ENCODE results near the gene TMEM141.
"Not testable (repeated sequence)": the region's sequence is repeated elsewhere in the genome, so short reads cannot be mapped to it uniquely, and the experiment has no call there.

The TMEM141 gene

DNA sequence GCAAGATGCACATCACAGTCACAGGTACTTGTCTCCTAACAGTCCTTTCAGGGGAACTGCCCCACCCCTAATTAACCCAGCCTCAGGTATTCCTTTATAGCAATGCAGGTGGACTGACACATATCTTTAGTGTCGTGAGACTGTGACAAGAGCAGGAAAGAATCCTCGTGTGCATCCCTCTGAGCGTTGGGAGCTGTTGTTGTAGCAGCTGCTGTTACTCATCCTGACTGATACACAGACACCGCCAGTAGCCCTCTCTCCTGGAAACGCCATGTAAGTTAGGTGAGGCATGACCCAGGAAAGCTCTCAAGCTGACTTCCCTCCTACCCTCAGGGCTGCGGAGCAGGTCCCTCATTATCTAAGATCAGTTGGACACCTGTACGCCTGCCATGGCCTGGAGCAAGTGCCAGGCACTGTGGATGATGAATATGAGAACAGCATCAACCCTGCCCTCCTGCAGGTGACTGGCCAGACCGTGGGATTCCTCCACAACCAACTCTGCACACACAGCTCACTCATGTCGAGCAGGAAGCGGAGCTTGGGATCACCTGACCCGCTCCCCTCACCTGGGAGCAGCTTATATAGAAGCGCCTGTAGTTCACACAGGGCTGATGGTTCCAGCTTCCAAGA lies 16.6 kb upstream of the TMEM141 start:
- no peak for DNase-seq

DNA sequence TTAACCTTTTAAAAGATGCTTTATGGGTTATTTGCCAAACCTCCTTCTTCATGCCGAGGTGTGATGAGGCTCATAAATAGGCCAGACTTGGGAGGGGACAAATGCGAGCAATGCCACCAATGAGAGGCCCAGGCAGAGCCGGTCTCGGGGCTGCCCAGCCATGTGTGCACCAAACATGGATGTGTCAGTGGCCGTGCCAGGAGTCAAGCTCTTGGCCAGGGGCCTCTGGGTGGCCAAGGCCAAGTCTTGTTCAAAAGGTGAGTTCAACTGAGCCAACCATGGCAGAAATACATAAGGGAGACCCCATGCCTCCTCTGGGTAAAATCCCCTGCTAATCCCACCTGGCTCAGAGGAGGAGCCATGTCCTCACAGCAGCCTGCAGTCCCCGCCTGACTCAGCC lies 16.0 kb upstream of the TMEM141 start:
- DNase-seq, result no peak

DNA sequence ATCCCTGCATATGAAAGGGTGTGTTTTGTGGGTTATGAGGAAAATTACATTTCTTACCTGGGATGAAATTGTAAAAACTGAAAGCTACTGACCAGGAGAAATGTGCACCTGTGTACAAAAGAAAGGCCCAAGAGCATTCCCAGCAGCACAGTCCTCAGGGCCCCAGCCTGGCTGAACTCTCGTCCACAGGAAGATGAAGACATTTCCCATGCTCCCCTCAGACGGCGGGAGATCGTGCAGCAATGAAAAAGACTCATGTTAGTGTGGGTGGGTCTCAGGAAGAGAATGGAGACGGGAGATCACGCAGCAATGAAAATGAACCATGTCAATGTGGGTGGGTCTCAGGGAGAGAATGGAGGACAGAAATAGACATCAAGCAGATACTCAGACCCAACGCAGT lies 14.2 kb upstream of the TMEM141 start:
- no peak for DNase-seq

DNA sequence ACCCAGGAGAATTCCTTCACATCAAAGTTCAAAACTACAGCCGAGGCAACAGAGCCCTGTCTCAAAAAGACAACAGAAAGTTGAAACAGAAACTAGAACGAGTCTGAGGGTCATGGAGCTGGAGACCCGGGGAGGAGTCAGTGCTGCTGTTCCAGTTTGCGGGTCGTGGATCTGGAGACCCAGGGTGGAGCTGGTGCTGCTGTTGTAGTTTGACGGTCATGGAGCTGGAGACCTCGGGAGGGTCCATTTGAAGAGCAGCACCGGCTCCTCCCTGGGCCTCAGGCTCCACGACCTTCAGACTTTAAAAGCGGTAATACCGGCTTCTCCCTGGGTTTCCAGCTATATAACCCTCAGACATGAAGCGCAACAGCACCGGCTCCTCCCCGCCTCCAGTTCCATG lies 13.8 kb upstream of the TMEM141 start:
- no peak for DNase-seq

DNA sequence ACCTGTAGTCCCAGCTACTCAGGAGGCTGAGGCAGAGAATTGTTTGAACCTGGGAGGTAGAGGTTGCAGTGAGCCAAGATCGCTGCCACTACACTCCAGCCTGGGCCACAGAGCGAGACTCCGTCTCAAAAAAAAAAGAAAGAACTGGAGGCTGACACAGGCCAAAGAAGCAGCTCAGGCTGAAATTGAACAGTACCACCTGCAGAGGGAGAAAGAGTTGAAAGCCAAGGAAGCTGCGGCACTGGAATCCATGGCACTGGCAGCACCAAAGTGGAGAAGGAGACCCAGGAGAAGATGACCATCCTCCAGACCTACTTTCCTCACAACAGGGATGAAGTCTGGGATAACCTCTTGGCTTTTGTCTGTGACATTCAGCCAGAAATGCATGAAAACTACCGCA lies 11.3 kb upstream of the TMEM141 start:
- no peak for DNase-seq

DNA sequence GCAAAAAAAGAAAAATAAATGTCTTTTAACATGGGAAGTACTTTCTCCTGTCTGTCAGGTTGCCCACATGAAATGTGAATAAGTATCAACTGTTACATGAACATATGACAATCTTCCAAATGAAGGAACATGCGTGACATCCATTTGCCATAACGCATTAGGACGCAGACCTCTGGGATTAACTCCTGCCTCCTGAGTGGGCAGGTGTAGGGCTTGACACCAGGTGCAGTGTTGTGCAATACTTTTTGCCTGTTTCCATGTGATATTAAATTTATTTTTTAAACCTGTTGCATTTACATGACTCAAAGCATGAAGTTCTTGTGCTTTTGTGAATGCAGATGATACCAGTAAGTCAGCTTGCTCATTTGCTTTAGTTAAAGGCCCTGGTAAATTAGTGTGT lies 8.7 kb upstream of the TMEM141 start:
- no peak for DNase-seq

DNA sequence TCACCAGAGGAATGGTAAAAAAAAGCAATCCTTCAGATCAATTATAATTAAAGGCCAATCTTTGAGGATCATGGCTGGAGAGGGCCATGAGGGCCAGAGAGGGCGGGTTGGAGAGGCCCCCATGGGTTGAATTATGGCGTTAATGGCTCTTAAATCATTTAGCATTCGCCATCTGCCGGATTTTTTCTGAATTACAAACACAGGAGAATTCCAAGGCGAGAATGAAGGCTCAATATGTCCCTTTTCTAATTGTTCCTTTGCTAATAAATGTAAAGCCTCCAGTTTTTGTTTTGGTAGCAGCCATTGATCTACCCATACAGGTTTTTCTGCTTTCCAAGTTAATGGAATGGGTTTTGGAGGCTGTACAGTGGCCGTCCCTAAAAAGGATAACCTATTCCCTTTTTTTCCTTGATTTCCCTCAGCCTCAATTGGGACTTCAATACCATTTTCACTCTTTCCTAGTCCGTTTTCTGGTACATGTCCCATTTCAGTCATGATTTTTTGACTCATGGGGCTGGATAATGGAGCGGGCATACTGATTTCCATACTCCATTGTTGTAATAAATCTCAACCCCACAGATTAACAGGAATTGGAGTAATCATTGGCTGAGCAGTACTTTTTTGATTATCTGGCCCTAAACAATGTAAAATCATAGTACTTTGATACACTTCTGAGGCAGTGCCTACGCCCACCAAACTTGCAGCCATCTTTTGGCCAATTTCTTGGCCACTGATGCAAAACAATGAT lies 6.7 kb upstream of the TMEM141 start:
- no peak for DNase-seq

DNA sequence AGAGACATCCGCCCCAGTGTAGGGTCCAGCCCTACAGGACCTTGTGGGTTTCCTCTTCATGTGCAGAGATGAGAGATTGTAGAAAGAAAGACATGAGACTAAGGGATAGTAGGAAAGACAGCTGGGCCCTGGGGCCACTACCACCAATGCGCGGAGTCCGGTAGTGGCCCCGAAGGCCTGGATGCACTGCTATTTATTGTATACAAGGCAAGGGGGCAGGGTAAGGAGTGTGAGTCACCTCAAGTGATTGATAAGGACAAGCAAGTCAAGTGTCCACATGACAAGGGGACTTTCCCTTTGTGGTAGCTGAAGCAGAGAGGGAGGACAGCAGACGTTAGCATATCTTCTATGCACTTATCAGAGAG lies 6.2 kb upstream of the TMEM141 start:
- DNase-seq, result no peak

DNA sequence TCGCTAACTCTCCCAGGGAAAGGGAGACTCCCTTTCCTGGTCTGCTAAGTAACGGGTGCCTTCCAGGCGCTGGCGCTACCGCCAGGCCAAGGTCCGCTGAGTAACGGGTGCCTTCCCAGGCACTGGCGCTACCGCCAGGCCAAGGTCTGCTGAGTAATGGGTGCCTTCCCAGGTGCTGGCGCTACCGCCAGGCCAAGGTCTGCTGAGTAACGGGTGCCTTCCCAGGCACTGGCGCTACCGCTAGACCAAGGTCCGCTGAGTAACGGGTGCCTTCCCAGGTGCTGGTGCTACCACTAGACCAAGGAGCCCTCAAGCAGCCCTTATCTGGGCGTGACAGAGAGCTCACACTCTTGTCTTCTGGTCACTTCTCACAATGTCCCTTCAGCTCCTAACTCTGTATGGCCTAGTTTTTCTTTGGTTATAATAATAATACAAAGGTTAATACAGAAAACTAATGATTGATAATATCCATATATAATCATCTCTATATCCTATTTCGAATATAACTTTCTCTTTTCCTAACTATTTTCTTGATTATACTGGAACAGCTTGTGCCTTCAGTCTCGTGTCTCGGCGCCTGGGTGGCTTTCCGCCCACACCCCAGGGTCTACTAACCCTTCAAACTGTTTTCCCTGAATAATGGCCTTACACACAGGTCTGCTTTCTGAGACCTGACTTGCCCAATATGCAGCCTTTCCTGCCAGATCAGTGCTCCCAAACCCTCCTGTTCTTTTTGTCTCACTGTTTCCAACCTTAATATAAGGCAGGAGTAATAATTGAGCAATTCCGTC lies 5.4 kb upstream of the TMEM141 start:
- not testable (repeated sequence) for DNase-seq

DNA sequence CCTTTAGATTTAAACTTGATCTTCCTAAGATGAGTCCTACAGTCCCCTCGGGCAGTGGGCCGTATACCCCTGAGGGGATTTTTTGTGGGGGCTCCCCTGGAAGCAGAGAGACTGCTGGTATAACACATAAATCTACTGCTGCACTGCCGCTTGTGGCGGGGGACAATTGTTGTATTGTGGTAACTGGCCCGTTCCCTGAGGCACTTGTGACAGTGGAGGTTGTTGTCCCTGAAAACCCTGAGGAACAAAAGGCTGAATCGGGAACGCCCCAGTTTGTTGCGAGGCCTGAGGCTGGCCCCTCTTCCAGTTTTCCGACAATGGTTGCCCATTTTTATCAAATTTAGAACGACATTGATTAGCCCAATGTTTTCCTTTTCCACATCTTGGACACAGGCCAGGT lies 4.7 kb upstream of the TMEM141 start:
- no peak for DNase-seq

DNA sequence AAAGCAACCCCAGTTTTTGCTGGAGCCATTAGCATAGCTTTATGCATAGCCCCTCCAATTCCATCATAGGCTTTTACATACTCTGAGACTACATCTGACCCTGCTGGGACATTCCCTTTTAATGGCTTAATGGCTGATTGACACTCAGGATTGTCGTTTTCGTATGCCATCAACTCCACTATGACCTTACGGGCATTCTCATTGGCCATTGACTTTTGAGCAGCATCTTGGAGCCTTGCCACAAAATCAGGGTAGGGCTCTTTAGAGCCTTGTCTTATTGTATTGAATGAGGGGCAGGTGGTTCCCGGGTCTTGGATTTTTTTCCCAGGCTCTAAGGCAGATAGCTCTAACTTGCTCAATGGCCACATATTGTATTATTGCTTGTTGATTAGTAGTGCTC lies 4.2 kb upstream of the TMEM141 start:
- not testable (repeated sequence) for DNase-seq

DNA sequence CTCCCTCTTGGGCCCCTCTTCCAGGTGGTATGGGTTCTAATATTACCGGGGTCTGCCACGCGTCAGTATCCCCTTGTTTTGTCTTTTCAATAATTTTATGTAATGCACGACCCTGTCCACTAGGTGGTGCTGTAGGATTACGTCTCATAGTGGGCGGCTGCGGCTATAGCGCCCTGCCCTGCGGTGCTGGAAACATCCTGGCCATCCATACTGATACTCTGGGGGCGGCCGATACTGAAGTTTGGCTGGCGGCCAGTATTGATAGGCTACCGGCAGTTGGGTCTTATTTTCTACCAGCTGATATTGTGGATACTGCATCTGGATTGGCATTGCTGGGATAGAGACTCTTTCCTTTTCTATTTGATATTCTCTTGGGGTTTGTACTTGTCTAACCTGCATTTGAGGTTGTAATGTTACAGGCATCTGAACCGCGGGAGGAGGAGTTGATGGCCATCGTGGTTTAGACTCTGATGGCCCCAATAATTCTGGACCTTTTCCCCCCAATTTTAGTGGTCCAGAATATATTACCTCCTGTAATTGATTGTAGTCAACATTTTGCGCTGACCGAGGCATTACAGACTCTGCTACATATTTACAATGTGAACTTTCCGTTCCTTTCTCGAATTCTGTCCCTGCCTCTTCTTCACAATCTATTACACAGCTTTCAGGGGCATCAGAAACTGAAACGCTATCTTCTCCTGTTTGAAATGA lies 3.3 kb upstream of the TMEM141 start:
- peak; percentile 62 for DNase-seq

DNA sequence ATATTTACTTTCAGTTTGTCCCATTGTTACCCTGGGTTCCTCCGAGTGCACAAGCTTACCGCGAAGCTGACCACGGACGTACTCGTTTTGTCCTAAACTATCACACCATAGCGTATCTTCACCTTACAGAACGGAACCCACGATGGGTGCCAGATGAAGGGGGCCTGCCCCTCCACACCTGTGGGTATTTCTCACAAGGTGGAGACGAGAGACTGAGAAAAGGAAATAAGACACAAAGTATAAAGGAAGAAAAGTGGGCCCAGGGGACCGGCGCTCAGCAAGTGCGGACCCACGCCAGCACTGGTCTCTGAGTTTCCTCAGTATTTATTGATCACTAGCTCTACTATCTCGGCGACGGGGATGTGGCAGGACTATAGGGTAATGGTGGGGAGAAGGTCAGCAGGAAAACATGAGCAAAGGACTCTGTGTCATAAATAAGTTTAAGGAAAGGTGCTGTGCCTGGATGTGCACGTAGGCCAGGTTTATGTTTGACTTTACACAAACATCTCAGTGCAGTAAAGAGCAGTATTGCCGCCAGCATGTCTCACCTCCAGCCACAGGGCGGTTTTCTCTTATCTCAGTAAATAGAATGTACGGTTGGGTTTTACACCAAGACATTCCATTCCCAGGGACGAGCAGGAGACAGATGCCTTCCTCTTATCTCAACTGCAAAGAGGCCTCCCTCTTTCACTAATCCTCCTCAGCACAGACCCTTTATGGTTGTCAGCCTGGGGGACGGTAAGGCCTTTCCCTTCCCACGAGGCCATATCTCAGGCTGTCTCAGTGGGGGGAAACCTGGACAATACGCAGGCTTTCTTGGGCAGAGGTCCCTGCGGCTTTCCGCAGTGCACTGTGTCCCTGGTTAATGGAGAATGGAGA lies 2.3 kb upstream of the TMEM141 start:
- not testable (repeated sequence) for DNase-seq

DNA sequence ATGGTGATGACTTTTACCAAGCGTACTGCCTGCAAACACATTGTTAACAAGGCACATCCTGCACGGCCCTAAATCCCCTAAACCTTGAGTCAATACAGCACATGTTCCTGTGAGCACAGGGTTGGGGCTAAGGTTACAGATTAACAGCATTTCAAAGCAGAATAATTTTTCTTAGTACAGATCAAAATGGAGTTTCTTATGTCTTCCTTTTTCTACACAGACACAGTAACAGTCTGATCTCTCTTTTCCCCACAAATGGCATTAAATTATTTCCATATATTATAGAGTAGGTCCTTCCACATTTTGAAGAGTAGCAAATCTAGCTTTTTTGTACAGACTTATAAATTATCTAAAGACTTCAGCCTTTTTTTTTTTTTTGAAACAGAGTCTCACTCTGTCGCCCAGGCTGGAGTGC lies 1.6 kb upstream of the TMEM141 start:
- no peak for DNase-seq

DNA sequence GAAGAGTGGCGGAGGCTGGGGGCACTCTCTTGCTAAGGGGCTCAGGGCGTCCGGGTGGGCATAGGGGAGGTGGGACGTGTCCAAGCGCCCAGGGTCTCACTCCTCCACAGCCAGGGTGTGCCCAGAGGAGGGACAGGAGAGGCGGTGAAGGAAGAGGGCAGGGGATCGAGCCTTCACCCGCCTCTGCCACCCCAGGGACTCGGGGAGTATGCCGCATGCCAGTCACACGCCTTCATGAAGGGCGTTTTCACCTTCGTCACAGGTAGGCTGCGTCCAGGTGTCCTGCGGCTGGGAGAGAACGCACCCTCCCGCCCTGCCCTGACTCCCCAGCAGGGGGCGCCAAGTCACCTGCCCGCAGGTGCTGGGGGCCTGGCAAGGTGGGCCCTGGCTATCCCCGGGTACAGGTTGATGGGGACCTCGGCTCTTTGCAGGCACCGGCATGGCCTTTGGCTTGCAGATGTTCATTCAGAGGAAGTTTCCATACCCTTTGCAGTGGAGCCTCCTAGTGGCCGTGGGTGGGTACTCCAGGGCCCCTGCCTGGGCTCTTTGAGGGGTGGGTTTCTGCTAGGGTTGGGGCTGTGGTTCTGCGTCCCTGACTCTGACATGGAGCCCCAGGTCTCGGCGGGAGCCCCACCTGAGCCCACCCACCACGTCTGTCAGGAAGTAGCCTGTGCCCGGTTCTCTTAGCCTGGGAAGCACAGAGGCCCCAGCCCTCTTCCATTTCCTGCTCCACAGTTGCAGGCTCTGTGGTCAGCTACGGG lies 552 bp downstream of the TMEM141 start:
- no peak for DNase-seq

DNA sequence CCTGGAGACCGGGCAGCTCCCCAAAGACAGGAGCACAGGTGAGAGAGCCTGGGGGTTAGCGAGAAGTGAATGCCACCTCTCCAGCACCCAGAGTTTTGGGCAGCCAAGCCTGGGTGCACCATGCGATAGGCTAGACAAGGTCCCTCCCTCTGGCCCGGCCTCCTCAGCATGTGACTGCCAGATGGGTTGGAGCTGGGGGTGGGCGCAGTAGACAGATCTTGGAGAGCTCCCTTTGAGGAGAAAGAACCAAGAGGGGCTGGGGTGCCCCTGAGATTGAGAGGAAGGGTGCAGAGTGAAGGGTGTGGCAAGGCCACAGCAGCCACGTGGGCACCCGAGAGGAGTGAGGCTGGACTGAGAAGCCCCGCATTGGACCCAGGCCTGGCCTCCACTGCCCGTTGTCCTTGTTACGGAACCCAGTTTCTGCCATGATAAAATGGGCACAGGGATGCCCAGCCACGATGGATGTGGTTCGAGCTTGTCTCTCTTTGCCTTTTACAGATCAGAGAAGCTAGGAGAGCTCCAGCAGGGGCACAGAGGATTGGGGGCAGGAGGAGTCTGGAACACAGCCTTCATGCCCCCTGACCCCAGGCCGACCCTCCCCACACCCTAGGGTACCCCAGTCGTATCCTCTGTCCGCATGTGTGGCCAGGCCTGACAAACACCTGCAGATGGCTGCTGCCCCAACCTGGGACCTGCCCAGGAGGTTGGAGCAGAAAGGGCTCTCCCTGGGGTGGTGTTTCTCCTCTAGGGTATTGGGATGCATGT lies 1.4 kb downstream of the TMEM141 start:
- no peak for DNase-seq

DNA sequence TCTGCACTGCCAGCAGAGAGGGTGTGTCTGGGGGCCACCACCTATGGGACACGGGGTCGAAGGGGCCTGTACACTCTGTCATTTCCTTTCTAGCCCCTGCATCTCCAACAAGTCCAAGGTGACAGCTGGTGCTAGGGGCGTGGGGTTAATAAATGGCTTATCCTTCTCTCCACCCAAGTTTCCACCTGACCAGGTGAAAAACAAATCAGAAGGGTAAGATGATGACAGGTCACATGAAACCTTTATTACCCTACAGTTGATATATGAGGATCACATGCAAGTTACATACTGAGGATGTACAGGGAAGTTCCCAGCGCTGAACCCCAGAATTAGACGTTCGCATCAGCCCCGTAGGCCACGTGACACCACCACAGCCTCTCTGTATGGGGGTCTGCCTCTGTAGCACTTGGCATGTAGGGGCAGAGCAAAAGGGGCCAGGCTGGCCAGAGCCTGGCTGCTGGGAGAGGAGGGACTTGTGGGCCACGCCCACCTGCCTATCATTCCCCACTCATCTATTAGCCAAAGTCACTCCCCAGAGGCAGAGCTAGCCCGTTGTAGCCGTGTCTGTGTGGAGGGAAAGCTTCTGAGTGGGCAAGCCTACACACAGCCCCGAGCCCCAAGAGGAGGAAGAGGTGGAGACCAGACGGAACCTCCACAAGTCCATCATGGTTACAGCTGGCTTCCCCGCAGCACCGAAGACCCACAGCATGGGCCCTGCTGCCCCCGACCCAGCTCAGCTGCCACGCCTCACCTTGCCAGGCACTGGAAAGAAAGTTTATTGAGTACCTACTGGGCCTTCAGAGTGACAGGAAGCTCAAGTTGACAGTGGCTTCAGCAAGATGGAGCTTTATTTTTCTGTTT lies 2.2 kb downstream of the TMEM141 start:
- no peak for DNase-seq

DNA sequence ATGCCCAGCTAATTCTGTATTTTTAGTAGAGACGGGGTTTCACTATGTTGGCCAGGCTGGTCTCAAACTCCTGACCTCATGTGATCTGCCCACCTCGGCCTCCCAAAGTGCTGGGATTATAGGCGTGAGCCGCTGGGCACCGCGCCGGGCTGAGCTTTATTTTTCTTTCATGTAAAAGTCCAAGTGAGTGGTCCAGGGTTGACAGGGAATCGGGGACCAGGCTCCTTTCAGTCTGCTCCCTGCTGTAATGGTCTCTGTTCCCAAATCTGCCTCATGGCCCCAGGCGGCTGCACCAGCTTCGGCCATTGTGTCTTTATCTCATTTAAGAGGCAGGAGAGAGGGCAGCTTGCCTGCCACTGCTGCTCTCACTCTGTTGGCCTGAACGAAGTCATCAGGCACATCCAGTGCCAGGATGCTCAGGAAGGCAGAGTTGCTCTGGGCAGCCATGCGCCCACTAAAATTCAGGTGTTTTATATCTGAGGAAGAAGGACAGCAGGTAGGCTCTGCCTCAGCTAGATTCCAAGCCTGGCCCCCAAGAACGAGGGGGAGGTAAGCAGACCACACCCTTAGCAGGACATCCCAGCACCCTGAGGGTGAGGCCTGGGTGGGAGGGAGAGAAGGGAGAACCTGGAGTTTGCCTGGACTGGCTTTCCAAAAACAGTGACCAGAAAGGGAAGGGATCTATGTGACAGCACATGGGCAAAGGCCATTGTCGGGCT lies 3.3 kb downstream of the TMEM141 start:
- no peak for DNase-seq

DNA sequence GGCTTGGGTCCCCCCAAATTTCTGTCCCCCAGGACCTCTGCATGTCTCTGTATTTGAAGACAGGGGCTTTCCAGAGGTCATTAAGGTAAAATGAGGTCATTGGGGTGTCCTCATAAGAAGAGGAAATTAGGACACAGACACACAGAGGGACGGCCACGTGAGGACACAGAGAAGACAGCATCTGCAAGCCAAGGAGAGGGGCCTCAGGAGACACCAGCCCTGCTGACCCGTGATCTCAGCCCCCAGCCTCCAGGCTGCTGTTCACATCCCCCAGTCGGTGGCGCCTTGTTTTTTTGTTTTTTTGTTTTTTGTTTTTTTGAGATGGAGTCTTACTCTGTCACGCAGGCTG lies 3.8 kb downstream of the TMEM141 start:
- DNase-seq, result no peak

Data from SHP77 treated with DMSO at 0.1 percent for 48 hours (cell line).